Measurements from ENCODE around the gene ASB4. TPM values are rescaled to one million over a fixed set of nuclear protein-coding genes. Genes with fewer than 3 reads are reported as not detected.
"Not testable (repeated sequence)": the region's sequence is repeated elsewhere in the genome, so short reads cannot be mapped to it uniquely, and the experiment has no call there.

The ASB4 gene
- total and polyA plus RNA-seq, 2 experiments from 2014 or later = not detected

DNA sequence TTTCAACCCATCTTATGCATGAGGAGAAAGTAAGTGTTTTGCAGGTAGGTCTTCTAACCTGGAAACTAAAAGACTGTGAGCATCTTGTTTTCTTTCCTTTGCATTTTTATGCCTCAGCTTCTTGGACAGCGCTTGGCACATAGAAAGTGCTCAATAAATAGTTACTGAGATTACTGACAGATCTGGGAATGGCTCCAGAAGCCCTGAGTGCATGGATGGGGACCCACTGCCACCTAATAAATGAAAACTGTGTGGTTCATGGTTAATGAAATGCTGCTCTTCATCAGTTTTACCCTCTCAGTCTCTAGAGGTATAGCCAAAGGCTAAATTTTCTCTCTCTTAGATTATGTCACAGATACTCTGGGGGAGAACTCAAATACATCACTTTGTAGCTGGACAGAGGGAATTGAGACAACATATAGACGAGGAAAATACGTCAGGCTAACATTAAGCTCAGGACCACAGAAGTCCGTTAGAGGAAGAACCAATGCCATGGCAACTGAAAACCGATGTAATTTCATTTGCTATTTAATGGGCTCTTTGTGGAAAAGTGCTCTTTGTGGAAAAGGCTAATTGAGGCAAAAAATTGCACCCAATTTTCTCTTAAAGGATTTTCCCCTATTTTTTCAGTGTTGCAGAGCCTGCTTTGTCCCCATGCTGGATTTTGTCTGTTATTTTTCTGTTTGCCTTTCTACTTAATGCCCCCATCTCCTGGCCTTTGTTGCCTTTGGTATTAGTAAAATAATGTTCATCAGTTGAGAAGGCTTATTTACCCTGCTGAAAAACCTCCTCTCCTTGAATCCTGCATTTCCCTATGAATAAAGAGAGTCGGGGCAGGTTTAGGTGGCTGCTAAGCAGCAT, 17.8 kb downstream of the ASB4 start:
- H3K4me2 ChIP-seq = peak overlapping the region; percentile 55
- no peak for TF ChIP-seq NANOG (IDR thresholded peaks at IDR 0.05; ENCODE audit: borderline replicate concordance)
- no peak for TF ChIP-seq ZNF114 (CRISPR knock-in tag; IDR thresholded peaks at IDR 0.05)
- no peak for TF ChIP-seq STAT1 (IDR thresholded peaks at IDR 0.05; ENCODE audit: unreplicated experiment)
- TF ChIP-seq, protein P1, sequence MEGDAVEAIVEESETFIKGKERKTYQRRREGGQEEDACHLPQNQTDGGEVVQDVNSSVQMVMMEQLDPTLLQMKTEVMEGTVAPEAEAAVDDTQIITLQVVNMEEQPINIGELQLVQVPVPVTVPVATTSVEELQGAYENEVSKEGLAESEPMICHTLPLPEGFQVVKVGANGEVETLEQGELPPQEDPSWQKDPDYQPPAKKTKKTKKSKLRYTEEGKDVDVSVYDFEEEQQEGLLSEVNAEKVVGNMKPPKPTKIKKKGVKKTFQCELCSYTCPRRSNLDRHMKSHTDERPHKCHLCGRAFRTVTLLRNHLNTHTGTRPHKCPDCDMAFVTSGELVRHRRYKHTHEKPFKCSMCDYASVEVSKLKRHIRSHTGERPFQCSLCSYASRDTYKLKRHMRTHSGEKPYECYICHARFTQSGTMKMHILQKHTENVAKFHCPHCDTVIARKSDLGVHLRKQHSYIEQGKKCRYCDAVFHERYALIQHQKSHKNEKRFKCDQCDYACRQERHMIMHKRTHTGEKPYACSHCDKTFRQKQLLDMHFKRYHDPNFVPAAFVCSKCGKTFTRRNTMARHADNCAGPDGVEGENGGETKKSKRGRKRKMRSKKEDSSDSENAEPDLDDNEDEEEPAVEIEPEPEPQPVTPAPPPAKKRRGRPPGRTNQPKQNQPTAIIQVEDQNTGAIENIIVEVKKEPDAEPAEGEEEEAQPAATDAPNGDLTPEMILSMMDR (conservative IDR thresholded peaks at IDR 0.05; ENCODE audit: low read depth in 2 of 2) = no peak
- H3K36me3 Mint-ChIP-seq (ENCODE audit: low read depth) = no peaks in the 10 kb centered on the region
- H3K27ac Mint-ChIP-seq = no peak overlapping the region
- H3K36me3 ChIP-seq (ENCODE audit: insufficient read depth) = no peaks in the 10 kb centered on the region
- peak overlapping the region; percentile 20; the same call in 1 of the 2 replicates for H3K4me3 ChIP-seq
- peak overlapping the region; percentile 53; the same call in 1 of the 2 replicates for H3K27ac ChIP-seq (ENCODE audit: low read depth)
- ATAC-seq (peak; percentile 28; the same call in 1 of the 3 replicates), DNase-seq (ENCODE audit: low spot score) (no peak)
- H3K4me3 Mint-ChIP-seq = no peak overlapping the region
- H2AFZ ChIP-seq = peak overlapping the region; percentile 72
- H3K27me3 ChIP-seq (ENCODE audit: insufficient read depth) = no peaks in the 10 kb centered on the region
- H3K4me1 Mint-ChIP-seq = peaks cover 30% of the 10 kb centered on the region
- no peaks in the 10 kb centered on the region for H4K20me1 ChIP-seq (replicated peaks; ENCODE audit: insufficient read depth)
- no peaks in the 10 kb centered on the region for H3K27me3 Mint-ChIP-seq (ENCODE audit: insufficient read depth, low read depth, poor library complexity)
- no peaks in the 10 kb centered on the region for H3K79me2 ChIP-seq (replicated peaks; ENCODE audit: insufficient read depth)
- peaks cover 21% of the 10 kb centered on the region for H3K4me1 ChIP-seq (ENCODE audit: insufficient read depth)
- no peaks in the 10 kb centered on the region for H3F3A ChIP-seq (replicated peaks; ENCODE audit: low read depth)
- H3K9me2 ChIP-seq (ENCODE audit: insufficient read depth) = no peaks in the 10 kb centered on the region
- H3K9me3 Mint-ChIP-seq = no peaks in the 10 kb centered on the region

DNA sequence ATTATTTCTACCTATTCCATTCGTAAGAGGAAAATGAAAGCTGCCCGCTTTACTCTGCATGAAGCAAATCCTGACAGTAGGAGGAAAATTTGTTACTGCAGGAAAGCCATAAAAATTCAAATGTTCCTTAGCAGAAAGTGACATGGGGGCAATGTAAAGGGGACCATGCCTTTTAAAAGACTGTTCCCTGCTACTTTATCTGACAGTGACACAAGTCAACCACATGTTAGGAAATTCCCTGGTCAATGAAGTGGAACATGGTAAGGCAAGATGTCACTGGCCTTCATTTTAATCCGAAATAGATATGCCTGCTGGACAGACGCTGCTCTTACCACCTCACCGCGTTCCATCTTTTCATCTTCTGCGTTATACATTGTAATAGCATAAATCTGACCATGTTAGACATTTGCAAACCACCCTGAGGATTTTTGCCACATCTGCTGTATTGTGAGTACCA, 18.4 kb downstream of the ASB4 start:
- H3K27ac ChIP-seq (ENCODE audit: low read depth) = peak overlapping the region; percentile 53; the same call in 1 of the 2 replicates

DNA sequence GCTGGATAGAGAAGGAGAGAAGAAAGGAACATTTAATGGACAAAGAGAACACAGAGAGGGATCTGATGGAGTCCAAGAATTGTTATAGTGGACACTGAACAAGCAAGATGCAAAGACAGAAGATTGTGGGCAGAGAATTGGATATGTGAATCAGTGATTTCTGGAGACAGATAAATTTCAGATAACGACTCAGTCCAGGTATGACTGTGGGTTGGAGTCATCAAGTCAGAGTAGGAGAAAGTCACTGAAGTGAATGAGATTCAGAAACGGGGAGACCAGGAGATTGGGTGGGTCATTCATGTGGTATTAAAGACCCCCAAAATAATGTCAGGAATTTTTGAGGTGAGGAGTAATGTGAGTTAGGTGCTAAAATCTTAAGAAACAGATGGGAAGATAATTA, 23.0 kb downstream of the ASB4 start:
- Histone ChIP-seq H3K9me2 (ENCODE audit: insufficient read depth) (0 out of 2 replicates have a peak, but pooled peaks cover 3% of the 10 kb centered on the region), H3K36me3 (ENCODE audit: insufficient read depth) (no peaks in the 10 kb centered on the region), H3K4me2 (no peak overlapping the region), H4K20me1 (replicated peaks; ENCODE audit: insufficient read depth) (no peaks in the 10 kb centered on the region), H3K27ac (ENCODE audit: low read depth) (no peak overlapping the region), H3F3A (replicated peaks; ENCODE audit: low read depth) (no peaks in the 10 kb centered on the region), H3K4me3 (no peak overlapping the region), H3K79me2 (replicated peaks; ENCODE audit: insufficient read depth) (no peaks in the 10 kb centered on the region), H2AFZ (no peak overlapping the region), H3K27me3 (ENCODE audit: insufficient read depth) (no peaks in the 10 kb centered on the region), H3K4me1 (ENCODE audit: insufficient read depth) (peaks cover 11% of the 10 kb centered on the region)
- Mint-ChIP-seq H3K27me3 (ENCODE audit: insufficient read depth, low read depth, poor library complexity) (no peaks in the 10 kb centered on the region), H3K4me3 (no peak overlapping the region), H3K9me3 (no peaks in the 10 kb centered on the region), H3K36me3 (ENCODE audit: low read depth) (no peaks in the 10 kb centered on the region), H3K4me1 (peaks cover 14% of the 10 kb centered on the region), H3K27ac (no peak overlapping the region)
- DNase-seq (ENCODE audit: low spot score) (no peak), ATAC-seq (no peak)
- TF ChIP-seq, protein P2, sequence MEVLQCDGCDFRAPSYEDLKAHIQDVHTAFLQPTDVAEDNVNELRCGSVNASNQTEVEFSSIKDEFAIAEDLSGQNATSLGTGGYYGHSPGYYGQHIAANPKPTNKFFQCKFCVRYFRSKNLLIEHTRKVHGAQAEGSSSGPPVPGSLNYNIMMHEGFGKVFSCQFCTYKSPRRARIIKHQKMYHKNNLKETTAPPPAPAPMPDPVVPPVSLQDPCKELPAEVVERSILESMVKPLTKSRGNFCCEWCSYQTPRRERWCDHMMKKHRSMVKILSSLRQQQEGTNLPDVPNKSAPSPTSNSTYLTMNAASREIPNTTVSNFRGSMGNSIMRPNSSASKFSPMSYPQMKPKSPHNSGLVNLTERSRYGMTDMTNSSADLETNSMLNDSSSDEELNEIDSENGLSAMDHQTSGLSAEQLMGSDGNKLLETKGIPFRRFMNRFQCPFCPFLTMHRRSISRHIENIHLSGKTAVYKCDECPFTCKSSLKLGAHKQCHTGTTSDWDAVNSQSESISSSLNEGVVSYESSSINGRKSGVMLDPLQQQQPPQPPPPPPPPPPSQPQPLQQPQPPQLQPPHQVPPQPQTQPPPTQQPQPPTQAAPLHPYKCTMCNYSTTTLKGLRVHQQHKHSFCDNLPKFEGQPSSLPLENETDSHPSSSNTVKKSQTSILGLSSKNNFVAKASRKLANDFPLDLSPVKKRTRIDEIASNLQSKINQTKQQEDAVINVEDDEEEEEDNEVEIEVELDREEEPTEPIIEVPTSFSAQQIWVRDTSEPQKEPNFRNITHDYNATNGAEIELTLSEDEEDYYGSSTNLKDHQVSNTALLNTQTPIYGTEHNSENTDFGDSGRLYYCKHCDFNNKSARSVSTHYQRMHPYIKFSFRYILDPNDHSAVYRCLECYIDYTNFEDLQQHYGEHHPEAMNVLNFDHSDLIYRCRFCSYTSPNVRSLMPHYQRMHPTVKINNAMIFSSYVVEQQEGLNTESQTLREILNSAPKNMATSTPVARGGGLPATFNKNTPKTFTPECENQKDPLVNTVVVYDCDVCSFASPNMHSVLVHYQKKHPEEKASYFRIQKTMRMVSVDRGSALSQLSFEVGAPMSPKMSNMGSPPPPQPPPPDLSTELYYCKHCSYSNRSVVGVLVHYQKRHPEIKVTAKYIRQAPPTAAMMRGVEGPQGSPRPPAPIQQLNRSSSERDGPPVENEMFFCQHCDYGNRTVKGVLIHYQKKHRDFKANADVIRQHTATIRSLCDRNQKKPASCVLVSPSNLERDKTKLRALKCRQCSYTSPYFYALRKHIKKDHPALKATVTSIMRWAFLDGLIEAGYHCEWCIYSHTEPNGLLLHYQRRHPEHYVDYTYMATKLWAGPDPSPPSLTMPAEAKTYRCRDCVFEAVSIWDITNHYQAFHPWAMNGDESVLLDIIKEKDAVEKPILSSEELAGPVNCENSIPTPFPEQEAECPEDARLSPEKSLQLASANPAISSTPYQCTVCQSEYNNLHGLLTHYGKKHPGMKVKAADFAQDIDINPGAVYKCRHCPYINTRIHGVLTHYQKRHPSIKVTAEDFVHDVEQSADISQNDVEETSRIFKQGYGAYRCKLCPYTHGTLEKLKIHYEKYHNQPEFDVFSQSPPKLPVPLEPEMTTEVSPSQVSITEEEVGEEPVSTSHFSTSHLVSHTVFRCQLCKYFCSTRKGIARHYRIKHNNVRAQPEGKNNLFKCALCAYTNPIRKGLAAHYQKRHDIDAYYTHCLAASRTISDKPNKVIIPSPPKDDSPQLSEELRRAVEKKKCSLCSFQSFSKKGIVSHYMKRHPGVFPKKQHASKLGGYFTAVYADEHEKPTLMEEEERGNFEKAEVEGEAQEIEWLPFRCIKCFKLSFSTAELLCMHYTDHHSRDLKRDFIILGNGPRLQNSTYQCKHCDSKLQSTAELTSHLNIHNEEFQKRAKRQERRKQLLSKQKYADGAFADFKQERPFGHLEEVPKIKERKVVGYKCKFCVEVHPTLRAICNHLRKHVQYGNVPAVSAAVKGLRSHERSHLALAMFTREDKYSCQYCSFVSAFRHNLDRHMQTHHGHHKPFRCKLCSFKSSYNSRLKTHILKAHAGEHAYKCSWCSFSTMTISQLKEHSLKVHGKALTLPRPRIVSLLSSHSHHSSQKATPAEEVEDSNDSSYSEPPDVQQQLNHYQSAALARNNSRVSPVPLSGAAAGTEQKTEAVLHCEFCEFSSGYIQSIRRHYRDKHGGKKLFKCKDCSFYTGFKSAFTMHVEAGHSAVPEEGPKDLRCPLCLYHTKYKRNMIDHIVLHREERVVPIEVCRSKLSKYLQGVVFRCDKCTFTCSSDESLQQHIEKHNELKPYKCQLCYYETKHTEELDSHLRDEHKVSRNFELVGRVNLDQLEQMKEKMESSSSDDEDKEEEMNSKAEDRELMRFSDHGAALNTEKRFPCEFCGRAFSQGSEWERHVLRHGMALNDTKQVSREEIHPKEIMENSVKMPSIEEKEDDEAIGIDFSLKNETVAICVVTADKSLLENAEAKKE (CRISPR knock-in tag; IDR thresholded peaks at IDR 0.05) = no peak

More for the DNA sequence above, 18.4 kb downstream of the ASB4 start:
- H3K9me2 ChIP-seq (ENCODE audit: insufficient read depth); H3K36me3 Mint-ChIP-seq (ENCODE audit: low read depth); H3K27me3 Mint-ChIP-seq (ENCODE audit: insufficient read depth, low read depth, poor library complexity); H3K9me3 Mint-ChIP-seq; H3K27me3 ChIP-seq (ENCODE audit: insufficient read depth); H3K79me2 ChIP-seq (replicated peaks; ENCODE audit: insufficient read depth); H3K36me3 ChIP-seq (ENCODE audit: insufficient read depth); H3K4me3 Mint-ChIP-seq; H3K27ac Mint-ChIP-seq; H4K20me1 ChIP-seq (replicated peaks; ENCODE audit: insufficient read depth); ATAC-seq; DNase-seq (ENCODE audit: low spot score); H3F3A ChIP-seq (replicated peaks; ENCODE audit: low read depth): not testable (repeated sequence)
- Histone ChIP-seq H3K4me1 (ENCODE audit: insufficient read depth) (peaks cover 21% of the 10 kb centered on the region), H2AFZ (peak overlapping the region; percentile 72), H3K4me2 (peak overlapping the region; percentile 55), H3K4me3 (peak overlapping the region; percentile 20; the same call in 1 of the 2 replicates)
- peaks cover 30% of the 10 kb centered on the region for H3K4me1 Mint-ChIP-seq

Data from GM23338 (cell line).